LHCN-M2 (cell line): ENCODE measurements around the gene PSG5. TPM values are rescaled to one million over a fixed set of nuclear protein-coding genes. Genes with fewer than 3 reads are reported as not detected.
"Not testable (repeated sequence)": the region's sequence is repeated elsewhere in the genome, so short reads cannot be mapped to it uniquely, and the experiment has no call there.

ENCODE experiments used
- DNase-seq: peaks from one replicate; pipeline ENCODE4 v3.0.0-alpha.2; 2012; ENCODE audit warnings: low read depth
- total RNA-seq: library from RNA; depleted of rRNA; stranded (reverse); fragments of >200 nt; gene quantifications from 2 replicates; pipeline ENCODE4 v1.2.3, GENCODE V29; 2014

PSG5 gene
- total RNA-seq, 1 experiment from 2014 or later = 0.52 TPM

GRCh38 chr19:43188092-43188491 is 1.8 kb upstream of the PSG5 start:
- DNase-seq = not testable (repeated sequence)

GRCh38 chr19:43181869-43182771 is 4.2 kb downstream of the PSG5 start:
- peak; percentile 34 for DNase-seq

DNA sequence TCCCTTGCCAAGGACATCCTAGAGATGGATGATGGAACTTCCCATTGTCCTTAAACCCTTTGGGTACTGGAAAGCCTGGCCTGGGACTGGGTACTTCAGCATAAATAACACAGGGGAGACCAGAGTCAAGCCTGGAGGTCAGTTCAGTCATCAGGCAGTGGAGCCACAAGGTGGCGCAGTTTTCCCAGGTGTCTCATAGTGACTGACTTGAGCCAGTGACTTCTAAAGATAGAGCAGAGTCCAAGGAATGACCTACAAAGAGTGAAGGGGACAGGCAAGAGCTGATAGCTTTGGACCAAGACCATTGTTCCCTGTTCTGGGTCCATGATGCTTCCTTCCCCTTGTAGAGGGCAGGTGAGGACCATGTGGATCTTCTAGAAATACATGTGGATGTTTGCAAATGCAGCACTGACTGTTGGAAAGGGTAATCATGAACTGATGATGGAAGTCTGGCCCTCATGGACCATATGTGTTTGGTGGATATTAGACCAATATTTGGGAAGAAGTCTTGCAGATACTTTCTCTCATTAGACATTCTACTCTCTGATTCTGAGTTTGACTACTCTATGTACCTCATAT is 6.7 kb downstream of the PSG5 start:
- DNase-seq = not testable (repeated sequence)

DNA sequence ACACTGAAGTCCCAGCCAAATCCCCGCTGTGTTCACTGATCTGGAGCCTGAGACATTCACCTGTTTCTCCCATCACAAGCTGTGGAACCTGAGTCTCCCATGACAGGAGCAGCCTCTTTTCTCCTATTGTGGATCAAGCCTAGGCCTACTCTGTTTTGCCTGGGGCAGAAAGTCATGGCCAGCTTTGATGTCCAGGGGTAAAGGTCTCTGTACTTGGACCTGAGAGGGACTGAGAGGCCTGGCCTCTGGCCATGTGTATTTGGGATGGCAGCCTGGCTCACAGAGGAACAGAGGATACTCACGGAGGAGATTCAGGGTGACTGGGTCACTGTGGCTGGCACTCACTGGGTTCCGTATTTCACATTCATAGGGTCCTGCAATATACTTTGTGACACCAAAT is 7.8 kb downstream of the PSG5 start:
- not testable (repeated sequence) for DNase-seq

GRCh38 chr19:43165906-43166305 is 20.4 kb downstream of the PSG5 start:
- DNase-seq = not testable (repeated sequence)

- not testable (repeated sequence) for DNase-seq
Observed at GRCh38 chr19:43163135-43163534, 23.2 kb downstream of the PSG5 start.

GRCh38 chr19:43162261-43162660 is 24.1 kb downstream of the PSG5 start:
- DNase-seq = not testable (repeated sequence)

DNA sequence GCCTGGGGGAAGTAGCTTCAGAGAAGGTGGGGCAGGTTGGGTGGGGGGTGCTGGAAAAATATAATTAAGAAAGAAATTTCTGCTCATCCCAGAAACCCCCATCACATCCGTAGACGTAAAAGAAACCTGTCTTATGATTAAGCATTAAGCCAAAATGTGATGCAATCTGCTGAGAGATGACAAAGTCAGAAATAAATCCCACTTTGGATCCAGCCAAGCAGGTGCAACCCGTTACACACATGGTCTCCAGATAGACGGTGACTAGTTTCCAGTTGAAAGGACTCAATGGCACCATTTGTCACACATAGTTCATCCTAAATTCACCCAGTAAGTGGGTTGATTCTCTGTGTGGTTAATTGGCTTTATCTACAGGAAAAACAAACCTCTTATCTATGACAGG is 34.1 kb downstream of the PSG5 start:
- no peak for DNase-seq

- not testable (repeated sequence) for DNase-seq
Observed at GRCh38 chr19:43149788-43150187, 36.5 kb downstream of the PSG5 start.

DNA sequence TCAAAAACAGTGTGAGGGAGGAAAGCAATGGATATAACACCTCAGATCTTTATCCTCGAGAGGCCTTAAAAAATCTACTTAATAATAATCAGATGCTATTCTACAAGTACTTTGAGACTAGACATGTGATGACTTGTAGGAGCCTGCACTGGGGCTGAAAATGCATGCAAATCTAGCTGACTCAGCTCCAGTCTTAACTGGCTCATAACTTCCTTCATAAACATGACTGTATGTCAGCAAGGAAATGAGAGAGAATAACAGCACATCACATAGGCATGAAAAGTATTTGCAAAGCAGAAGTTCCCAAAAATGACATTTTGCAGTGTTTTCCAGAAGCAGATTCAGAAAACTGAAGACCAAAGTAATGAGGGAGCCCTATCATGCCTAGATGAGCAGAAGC is 38.1 kb downstream of the PSG5 start:
- peak; percentile 57 for DNase-seq

DNA sequence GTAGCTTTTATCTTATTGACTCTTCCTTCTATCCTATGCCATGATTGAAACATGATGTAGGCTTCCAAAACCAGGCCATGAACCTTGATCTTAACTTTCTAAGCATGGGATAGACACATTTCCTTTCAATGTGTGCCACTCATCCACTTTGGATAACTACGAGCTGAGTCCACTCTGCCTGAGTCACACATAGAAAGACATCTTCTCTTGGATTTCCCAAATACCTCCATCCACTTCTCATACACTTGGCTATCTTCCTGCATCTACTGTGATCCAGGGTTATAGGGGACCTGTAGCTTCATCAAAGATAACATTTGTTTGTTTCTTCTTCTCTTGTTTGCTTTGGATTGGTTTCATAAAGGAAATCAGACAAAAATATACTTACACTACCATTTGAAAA is 44.6 kb downstream of the PSG5 start:
- DNase-seq = peak; percentile 5

GRCh38 chr19:43132696-43133095 is 53.6 kb downstream of the PSG5 start:
- DNase-seq = peak; percentile 37

DNA sequence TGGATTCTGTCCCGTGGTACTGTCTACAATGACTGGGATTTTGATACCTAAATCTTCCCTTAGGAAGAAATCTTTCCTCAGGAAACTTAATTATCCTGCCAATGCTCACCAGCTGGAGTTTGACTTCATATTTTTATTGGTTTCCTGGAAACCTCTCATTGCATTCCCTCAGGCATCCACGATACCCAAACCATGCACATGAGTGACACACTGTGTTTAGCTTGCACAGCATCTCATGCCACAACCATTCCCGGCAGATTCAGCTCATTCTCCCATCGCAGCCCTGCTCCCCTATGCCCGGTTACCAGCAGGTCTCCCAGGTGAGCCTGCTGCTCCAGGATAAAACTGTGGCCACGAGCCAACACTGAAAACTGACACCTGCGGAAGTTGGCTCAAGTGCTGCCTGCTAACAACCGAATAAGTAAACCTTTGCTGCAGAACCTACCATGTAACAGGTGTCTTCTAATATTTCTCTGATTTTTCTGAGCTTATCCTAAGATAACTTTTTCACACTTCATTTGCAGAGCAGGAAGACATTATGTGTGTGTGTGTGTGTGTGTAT is 55.0 kb downstream of the PSG5 start:
- DNase-seq = not testable (repeated sequence)

GRCh38 chr19:43129197-43129596 is 57.1 kb downstream of the PSG5 start:
- not testable (repeated sequence) for DNase-seq

DNA sequence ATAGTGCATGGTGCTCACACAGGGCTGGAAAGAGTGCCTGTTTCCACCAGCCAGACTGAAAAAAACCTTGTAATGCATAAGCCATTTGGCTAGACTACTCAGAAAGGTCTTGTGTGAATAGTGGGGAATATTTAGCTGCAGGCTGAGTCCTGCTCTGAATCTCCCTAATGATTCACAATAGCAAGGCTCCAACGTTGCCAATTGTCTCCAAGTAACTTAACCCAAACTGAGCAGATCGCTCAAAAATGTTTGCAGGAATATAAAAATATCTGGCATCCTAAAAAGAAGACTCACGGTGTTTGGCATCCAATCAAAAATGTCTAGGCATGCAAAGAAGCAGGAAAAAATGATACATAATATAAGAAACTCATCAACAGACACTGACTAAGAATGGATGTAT is 59.0 kb downstream of the PSG5 start:
- peak; percentile 63 for DNase-seq

- no peak for DNase-seq
Observed at GRCh38 chr19:43126720-43127119, 59.6 kb downstream of the PSG5 start.

- DNase-seq = no peak
Observed at GRCh38 chr19:43124360-43124759, 62.0 kb downstream of the PSG5 start.

GRCh38 chr19:43120433-43121026 is 65.8 kb downstream of the PSG5 start:
- DNase-seq = peak; percentile 78

GRCh38 chr19:43119526-43119925 is 66.8 kb downstream of the PSG5 start:
- DNase-seq = peak; percentile 14
